SK-N-MC (cell line): ENCODE measurements around the gene NTSR1.

Experiments
- DNase-seq: peaks from one replicate; pipeline ENCODE4 v3.0.0-alpha.2; 2011; ENCODE audit warnings: low read depth, low spot score
- H3K27ac ChIP-seq: fragments of 200-600 bp; sonication (generic); 2 replicates; pipeline ENCODE4 v1.5.1; 2016; ENCODE audit warnings: mixed run types
- H3K36me3 ChIP-seq: fragments of 200-600 bp; sonication (generic); 2 replicates; pipeline ENCODE4 v1.6.1; 2017; ENCODE audit warnings: antibody characterized with exemption, low read length, mixed read lengths; ENCODE audit not compliant: insufficient read depth
- H3K4me3 ChIP-seq: fragments of 200-600 bp; sonication (generic); 2 replicates; pipeline ENCODE4 v1.5.1; 2016
- H3K9ac ChIP-seq: fragments of 200-600 bp; sonication (generic); 2 replicates; pipeline ENCODE4 v1.8.0; 2017; ENCODE audit warnings: mixed run types, mixed read lengths; ENCODE audit not compliant: insufficient read length
- H3K9me3 ChIP-seq: fragments of 200-600 bp; sonication (generic); 2 replicates; pipeline ENCODE4 v1.6.1; 2017; ENCODE audit warnings: low read depth, mild to moderate bottlenecking, antibody characterized with exemption, low read length, moderate library complexity, mixed read lengths
- EZH2 ChIP-seq: fragments of 200-600 bp; sonication (generic); IDR thresholded peaks from one replicate; pipeline ENCODE4 v1.6.1; 2017; ENCODE audit warnings: antibody characterized with exemption
- FOXP2 ChIP-seq: optimal IDR thresholded peaks from 2 replicates; pipeline ENCODE3; 2011; ENCODE audit warnings: mild to moderate bottlenecking, moderate library complexity; ENCODE audit not compliant: insufficient read depth; ENCODE audit errors: extremely low read length, control extremely low read depth
- POLR2AphosphoS5 ChIP-seq: IDR thresholded peaks from 2 replicates; pipeline ENCODE4 v1.6.1; 2012; ENCODE audit warnings: mild to moderate bottlenecking, low read depth, low read length, borderline replicate concordance

NTSR1 gene

DNA sequence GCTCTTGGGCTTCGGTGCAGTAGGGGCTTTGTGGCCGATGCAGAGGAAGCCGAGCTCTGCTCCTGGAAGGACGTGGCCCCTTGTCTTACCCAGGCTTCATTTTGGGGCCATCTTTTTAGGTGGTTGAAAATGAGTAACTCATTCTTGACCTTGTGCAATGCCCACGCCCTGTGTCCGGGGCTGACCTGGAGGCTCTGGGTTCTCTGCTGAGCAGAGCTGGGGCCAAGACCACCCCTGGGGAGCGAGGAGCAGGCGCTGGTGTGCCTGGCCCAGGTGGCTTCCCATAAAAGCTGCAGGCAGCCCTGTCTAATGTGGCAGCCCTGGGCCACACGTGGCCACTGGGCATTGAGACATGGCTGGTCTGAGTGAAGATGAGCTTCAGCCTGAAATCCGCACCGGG is 25.7 kb downstream of the NTSR1 start:
- DNase-seq, result no peak
- H3K36me3 ChIP-seq, result no peaks in the 10 kb centered on the region
- H3K9me3 ChIP-seq, result no peaks in the 10 kb centered on the region
- H3K4me3 ChIP-seq, result no peak overlapping the region
- no peak for TF ChIP-seq POLR2AphosphoS5
- TF ChIP-seq EZH2, result no peak
- TF ChIP-seq FOXP2, result no peak
- H3K9ac ChIP-seq, result no peak overlapping the region
- no peak overlapping the region for H3K27ac ChIP-seq

DNA sequence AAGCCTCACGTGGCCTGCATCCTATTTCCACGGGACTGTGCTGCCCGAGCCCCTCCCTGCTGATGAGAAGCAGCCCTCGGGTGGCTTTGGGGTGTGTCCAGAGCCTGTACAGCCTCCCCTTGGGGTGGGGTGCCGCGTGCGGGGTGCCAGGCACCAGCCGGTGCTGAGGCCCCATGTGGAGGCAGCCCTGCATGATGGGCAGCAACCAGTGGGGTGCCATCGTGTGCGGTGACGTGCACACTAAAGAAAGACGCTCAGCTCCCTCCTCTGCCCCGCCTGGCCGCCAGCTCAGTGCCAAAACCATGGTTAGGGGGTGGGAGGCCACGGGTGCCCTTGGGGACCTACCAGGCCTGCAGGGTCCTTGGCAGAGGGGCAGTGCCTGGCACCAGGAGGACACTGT is 26.2 kb downstream of the NTSR1 start:
- TF ChIP-seq POLR2AphosphoS5, result no peak
- TF ChIP-seq EZH2, result no peak
- TF ChIP-seq FOXP2, result no peak
- no peaks in the 10 kb centered on the region for H3K36me3 ChIP-seq

DNA sequence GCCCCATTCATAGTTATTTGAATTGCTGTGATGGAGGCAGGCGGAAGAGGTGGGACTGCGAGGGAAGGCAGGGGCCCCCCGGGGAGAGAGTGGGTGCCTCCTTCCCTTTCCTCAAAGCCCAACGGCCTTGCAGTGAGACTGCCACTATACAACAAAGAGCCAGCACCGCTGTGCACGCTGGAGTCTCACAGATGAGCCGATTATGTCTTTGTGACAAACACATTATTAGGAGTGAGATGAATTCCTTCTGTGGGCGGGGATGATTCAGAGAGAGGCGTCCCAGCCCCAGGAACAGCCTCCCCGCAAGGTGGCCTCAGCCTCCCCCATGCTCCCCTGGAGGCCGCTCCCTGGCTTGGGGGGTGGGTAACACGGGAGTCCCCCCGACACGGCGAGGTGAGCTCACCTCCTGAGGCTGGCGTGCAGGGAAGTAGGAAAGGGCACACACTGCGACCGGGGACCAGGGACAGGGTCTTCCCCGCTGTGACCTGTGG is 26.7 kb downstream of the NTSR1 start:
- Histone ChIP-seq H3K4me3 (no peak overlapping the region), H3K27ac (no peak overlapping the region), H3K36me3 (no peaks in the 10 kb centered on the region), H3K9ac (no peak overlapping the region), H3K9me3 (no peaks in the 10 kb centered on the region)
- TF ChIP-seq POLR2AphosphoS5 (no peak), FOXP2 (no peak), EZH2 (no peak)
- no peak for DNase-seq

More for the DNA sequence above, 26.2 kb downstream of the NTSR1 start:
- no peaks in the 10 kb centered on the region for H3K9me3 ChIP-seq
- H3K9ac ChIP-seq, result no peak overlapping the region
- no peak overlapping the region for H3K27ac ChIP-seq
- no peak overlapping the region for H3K4me3 ChIP-seq
- DNase-seq, result no peak

DNA sequence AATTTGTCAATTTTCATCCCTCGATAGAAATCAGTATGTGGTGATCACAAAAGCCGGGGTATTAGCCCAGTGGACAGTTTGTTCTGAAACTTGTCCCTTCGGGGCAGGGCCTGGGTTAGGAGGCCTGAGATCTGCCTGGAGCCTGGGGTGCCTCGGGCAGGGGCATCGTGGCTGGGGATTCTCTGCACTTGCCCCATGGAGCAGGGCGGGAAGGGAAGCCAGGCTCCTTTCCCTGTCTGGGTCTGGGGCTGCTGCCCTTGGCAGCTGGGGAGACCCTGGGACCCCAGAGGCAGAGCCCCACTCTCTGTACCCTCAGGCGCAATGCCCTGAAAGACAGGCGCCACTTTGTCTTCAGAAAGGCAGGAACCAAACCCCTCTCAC is 27.4 kb downstream of the NTSR1 start:
- Histone ChIP-seq H3K9ac (no peak overlapping the region), H3K27ac (no peak overlapping the region)

DNA sequence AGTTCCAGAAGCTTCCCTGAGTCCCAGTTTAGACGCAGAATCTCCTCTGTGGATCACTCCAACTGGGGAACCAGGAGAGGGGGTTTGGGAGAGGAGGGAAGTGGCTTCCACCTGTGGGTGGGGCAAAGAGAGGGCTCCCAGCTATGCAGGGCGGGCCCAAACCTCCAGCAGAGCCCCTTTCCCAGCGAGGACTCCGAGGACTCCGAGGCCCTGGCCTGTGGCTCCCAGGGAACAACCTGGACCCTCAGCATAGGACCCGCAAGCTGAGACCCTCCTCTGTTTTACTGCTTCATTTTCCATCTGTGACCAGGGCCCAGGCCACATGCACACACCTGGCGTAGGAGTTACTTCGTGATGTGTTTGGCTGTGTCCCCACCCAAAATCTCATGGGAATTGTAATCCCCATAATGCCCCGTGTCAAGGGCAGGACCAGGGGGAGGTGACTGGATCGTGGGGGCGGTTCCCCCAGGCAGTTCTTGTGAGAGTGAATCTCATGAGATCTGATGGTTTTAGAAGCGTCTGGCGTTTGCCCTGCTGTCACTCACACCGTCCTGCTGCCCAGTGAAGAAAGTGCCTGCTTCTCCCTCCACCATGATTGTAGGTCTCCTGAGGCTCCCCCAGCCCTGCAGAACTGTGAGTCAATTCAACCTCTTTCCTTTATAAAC is 27.9 kb downstream of the NTSR1 start:
- no peak for TF ChIP-seq EZH2
- TF ChIP-seq FOXP2, result no peak
- no peak for TF ChIP-seq POLR2AphosphoS5
- H3K36me3 ChIP-seq, result no peaks in the 10 kb centered on the region
- no peak for DNase-seq
- no peaks in the 10 kb centered on the region for H3K9me3 ChIP-seq
- H3K9ac ChIP-seq, result no peak overlapping the region
- no peak overlapping the region for H3K27ac ChIP-seq
- H3K4me3 ChIP-seq, result no peak overlapping the region

More for the DNA sequence above, 27.4 kb downstream of the NTSR1 start:
- Histone ChIP-seq H3K9me3 (no peaks in the 10 kb centered on the region), H3K36me3 (no peaks in the 10 kb centered on the region), H3K4me3 (no peak overlapping the region)
- DNase-seq, result no peak
- TF ChIP-seq FOXP2 (no peak), POLR2AphosphoS5 (no peak), EZH2 (no peak)

DNA sequence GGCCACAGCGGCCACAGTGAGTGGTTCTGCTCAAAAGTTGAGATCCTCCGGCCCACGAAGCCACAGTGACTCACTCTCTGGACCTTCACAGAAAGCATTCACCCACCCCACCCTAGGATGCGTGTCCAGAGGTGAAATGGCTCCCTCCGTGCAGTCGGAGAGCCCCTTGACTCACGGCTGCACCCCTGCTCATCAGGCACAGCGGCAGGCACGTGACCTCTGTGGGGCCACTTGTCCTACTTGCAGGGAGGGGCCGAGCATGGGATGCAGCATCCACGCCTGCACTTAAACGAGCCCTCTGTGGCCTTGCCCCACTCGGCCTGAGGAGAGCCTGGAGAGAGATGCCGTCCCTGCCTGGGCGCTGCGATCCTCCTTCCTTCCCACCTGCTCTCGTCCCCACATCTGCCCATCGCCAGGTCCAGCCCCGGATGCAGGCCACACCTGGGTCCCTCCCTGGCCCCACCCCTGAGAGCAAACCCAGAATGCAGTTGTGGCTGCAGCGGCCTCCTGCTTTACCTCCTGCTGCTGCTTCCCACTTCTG is 28.7 kb downstream of the NTSR1 start:
- DNase-seq, result no peak
- H3K9ac ChIP-seq, result no peak overlapping the region
- H3K27ac ChIP-seq, result no peak overlapping the region
- TF ChIP-seq POLR2AphosphoS5, result no peak
- TF ChIP-seq FOXP2, result no peak
- TF ChIP-seq EZH2, result no peak
- no peak overlapping the region for H3K4me3 ChIP-seq
- H3K36me3 ChIP-seq, result no peaks in the 10 kb centered on the region
- H3K9me3 ChIP-seq, result no peaks in the 10 kb centered on the region

DNA sequence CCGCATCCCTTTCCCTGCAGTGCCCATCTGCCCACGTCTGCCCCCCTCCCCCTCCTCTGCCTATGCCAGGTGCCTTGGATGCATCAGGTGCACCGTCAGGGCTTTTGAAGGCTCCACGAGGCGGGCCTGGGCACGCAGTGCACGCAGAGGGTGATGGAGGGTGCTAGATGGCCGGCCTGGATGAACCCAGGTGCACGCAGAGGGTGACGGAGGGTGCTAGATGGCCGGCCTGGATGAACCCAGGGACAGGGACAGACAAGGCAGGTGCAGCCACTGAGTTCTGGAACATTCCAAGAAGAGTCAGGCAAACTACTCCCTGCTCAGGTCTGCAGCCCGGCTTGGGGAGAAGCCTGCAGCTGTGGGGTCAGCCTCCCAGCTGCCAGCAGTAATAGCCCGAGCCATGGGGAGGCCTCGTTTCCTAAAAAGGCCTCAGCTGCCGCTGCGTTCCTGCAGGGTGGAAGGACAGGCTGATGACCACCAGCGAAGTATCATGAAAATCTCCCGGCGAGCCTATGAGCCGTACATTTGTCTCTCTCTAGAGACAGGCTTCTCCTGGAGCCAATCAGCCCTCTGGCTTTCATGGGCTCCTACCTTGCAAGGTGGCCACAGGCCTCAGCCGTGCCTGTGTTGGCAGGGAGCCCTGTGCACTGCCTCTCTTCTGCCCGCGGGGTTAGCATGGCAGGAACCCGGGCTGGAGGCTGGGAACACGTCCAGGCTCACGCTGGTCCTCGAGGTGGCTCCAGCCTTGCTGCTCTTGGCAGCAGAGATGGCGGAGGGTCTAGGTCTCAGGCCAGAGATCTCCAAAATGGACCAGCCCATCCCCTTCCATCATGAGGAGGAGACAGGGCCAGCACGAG is 29.6 kb downstream of the NTSR1 start:
- Histone ChIP-seq H3K9ac (no peak overlapping the region), H3K9me3 (no peaks in the 10 kb centered on the region), H3K27ac (no peak overlapping the region), H3K36me3 (no peaks in the 10 kb centered on the region), H3K4me3 (no peak overlapping the region)
- DNase-seq, result no peak
- no peak for TF ChIP-seq POLR2AphosphoS5
- TF ChIP-seq EZH2, result no peak
- TF ChIP-seq FOXP2, result no peak

DNA sequence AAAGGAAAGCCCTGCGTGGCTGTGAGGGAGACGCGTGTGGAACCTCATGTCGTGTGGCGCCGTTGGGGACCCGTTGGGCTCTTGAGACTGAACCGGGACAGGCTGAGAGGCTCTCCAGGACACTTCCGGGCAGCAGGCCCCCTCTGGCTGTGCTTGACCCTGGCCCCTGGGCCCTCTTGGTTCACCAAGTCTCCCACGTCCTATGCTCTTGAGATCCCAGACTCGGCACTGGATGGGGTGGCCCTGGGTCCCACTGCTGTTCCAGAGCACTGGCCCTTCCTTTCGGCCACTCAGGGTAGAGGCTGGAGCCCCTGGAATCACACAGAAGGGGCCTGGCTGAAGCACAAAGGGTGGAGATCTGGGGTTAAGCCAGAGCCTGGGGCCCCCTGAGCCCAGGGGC is 30.4 kb downstream of the NTSR1 start:
- TF ChIP-seq FOXP2 (no peak), EZH2 (no peak), POLR2AphosphoS5 (no peak)
- Histone ChIP-seq H3K9ac (no peak overlapping the region), H3K27ac (no peak overlapping the region)

More for the DNA sequence above, 30.4 kb downstream of the NTSR1 start:
- H3K9me3 ChIP-seq, result no peaks in the 10 kb centered on the region
- no peaks in the 10 kb centered on the region for H3K36me3 ChIP-seq
- H3K4me3 ChIP-seq, result no peak overlapping the region
- DNase-seq, result no peak
